ENCODE results near the gene ZNRF1. TPM values are rescaled to one million over a fixed set of nuclear protein-coding genes. Genes with fewer than 3 reads are reported as not detected.
A peak's percentile ranks its signal among the peaks of the same experiment; 100 is the strongest.
"Not testable (repeated sequence)": the region's sequence is repeated elsewhere in the genome, so short reads cannot be mapped to it uniquely, and the experiment has no call there.

ZNRF1 gene
- total RNA-seq, 1 donor = 20.7 TPM

- no peak overlapping the region for H3K4me3 ChIP-seq (ENCODE audit: low read depth, low read length)
- TF ChIP-seq CTCF (IDR thresholded peaks at IDR 0.05; ENCODE audit: insufficient read depth, low read depth, low read length) = no peak
- DNase-seq (ENCODE audit: low read depth) = no peak
Measured at GRCh38 chr16:75019586-75019985, 20.8 kb downstream of the ZNRF1 start.

GRCh38 chr16:75021410-75021809 lies 22.6 kb downstream of the ZNRF1 start:
- no peak for TF ChIP-seq CTCF (IDR thresholded peaks at IDR 0.05; ENCODE audit: insufficient read depth, low read depth, low read length)
- no peak overlapping the region for H3K4me3 ChIP-seq (ENCODE audit: low read depth, low read length)
- no peak for DNase-seq (ENCODE audit: low read depth)

- TF ChIP-seq CTCF (IDR thresholded peaks at IDR 0.05; ENCODE audit: insufficient read depth, low read depth, low read length) = no peak
- no peak overlapping the region for H3K4me3 ChIP-seq (ENCODE audit: low read depth, low read length)
- DNase-seq (ENCODE audit: low read depth) = no peak
Measured at GRCh38 chr16:75022567-75022966, 23.7 kb downstream of the ZNRF1 start.

- no peak overlapping the region for H3K4me3 ChIP-seq (ENCODE audit: low read depth, low read length)
- no peak for DNase-seq (ENCODE audit: low read depth)
- no peak for TF ChIP-seq CTCF (IDR thresholded peaks at IDR 0.05; ENCODE audit: insufficient read depth, low read depth, low read length)
Measured at GRCh38 chr16:75023009-75023408, 24.2 kb downstream of the ZNRF1 start.

GRCh38 chr16:75024182-75024581 lies 25.4 kb downstream of the ZNRF1 start:
- DNase-seq (ENCODE audit: low read depth) = no peak
- no peak overlapping the region for H3K4me3 ChIP-seq (ENCODE audit: low read depth, low read length)
- no peak for TF ChIP-seq CTCF (IDR thresholded peaks at IDR 0.05; ENCODE audit: insufficient read depth, low read depth, low read length)

- DNase-seq (ENCODE audit: low read depth) = no peak
- no peak for TF ChIP-seq CTCF (IDR thresholded peaks at IDR 0.05; ENCODE audit: insufficient read depth, low read depth, low read length)
Measured at GRCh38 chr16:75024594-75024993, 25.8 kb downstream of the ZNRF1 start.

GRCh38 chr16:75025761-75026160 lies 26.9 kb downstream of the ZNRF1 start:
- TF ChIP-seq CTCF (IDR thresholded peaks at IDR 0.05; ENCODE audit: insufficient read depth, low read depth, low read length) = no peak
- no peak overlapping the region for H3K4me3 ChIP-seq (ENCODE audit: low read depth, low read length)
- DNase-seq (ENCODE audit: low read depth) = peak; percentile 68

More at GRCh38 chr16:75024594-75024993, 25.8 kb downstream of the ZNRF1 start:
- no peak overlapping the region for H3K4me3 ChIP-seq (ENCODE audit: low read depth, low read length)

GRCh38 chr16:75026239-75026891 lies 27.5 kb downstream of the ZNRF1 start:
- peak; percentile 99 for DNase-seq (ENCODE audit: low read depth)
- H3K4me3 ChIP-seq (ENCODE audit: low read depth, low read length) = not testable (repeated sequence)
